ENCODE measurements around the gene TRMT13. TPM values are rescaled to one million over a fixed set of nuclear protein-coding genes. Genes with fewer than 3 reads are reported as not detected.

Gene TRMT13
- total and polyA plus RNA-seq, 9 of the 15 experiments (the other 6 are each of a cell fraction or from before 2014, with no cell fraction given): 18.7 to 33.0 (median 28.9) TPM

GRCh38 chr1:100132566-100133477 is at the start of gene TRMT13, which contains the start of gene SASS6 (continued):
- TF ChIP-seq CAMTA2 (CRISPR knock-in tag; conservative IDR thresholded peaks at IDR 0.05) (no peak), PHB (CRISPR knock-in tag; IDR thresholded peaks at IDR 0.05) (no peak), EP400 (IDR thresholded peaks at IDR 0.05) (peak; percentile 92), ZBTB43 (CRISPR knock-in tag; IDR thresholded peaks at IDR 0.05) (peak; percentile 67; the same call in 1 of the 2 replicates), FOXK2 (conservative IDR thresholded peaks at IDR 0.05 in 1 of 2, IDR thresholded peaks at IDR 0.05 in 1 of 2; ENCODE audit: low read depth in 2 of 2) (peak; percentile 75 to 81), AFF1 (IDR thresholded peaks at IDR 0.05; ENCODE audit: low read depth in 1 of 2, partially characterized antibody in 2 of 2) (peak; percentile 31 to 87), ZNF655 (CRISPR knock-in tag; IDR thresholded peaks at IDR 0.05) (no peak), CREM (IDR thresholded peaks at IDR 0.05; ENCODE audit: low read depth) (peak; percentile 86), ETV5 (CRISPR knock-in tag; IDR thresholded peaks at IDR 0.05; ENCODE audit: low read depth) (peak; percentile 96), U2AF1 (optimal IDR thresholded peaks at IDR 0.05; ENCODE audit: low read depth, low read length) (no peak), GABPA (tag; conservative IDR thresholded peaks at IDR 0.05; ENCODE audit: low read depth) (peak; percentile 98), HSF4 (CRISPR knock-in tag; IDR thresholded peaks at IDR 0.05; ENCODE audit: borderline replicate concordance) (no peak), PHB2 (IDR thresholded peaks at IDR 0.05; ENCODE audit: low read depth) (no peak), KAT2B (IDR thresholded peaks at IDR 0.05; ENCODE audit: low read depth, low read length) (no peak), ZBTB5 (IDR thresholded peaks at IDR 0.05) (no peak), MBD1 (CRISPR knock-in tag; IDR thresholded peaks at IDR 0.05) (no peak)

All from K562 (cell line).